ENCODE measurements around the gene NT5E.
"Not testable (repeated sequence)": the region's sequence is repeated elsewhere in the genome, so short reads cannot be mapped to it uniquely, and the experiment has no call there.

NT5E gene

GRCh38 chr6:85516168-85516567, 66.3 kb downstream of the NT5E start:
- no peak overlapping the region for H3K4me3 ChIP-seq (ENCODE audit: low read depth, low read length)
- TF ChIP-seq, protein P1, sequence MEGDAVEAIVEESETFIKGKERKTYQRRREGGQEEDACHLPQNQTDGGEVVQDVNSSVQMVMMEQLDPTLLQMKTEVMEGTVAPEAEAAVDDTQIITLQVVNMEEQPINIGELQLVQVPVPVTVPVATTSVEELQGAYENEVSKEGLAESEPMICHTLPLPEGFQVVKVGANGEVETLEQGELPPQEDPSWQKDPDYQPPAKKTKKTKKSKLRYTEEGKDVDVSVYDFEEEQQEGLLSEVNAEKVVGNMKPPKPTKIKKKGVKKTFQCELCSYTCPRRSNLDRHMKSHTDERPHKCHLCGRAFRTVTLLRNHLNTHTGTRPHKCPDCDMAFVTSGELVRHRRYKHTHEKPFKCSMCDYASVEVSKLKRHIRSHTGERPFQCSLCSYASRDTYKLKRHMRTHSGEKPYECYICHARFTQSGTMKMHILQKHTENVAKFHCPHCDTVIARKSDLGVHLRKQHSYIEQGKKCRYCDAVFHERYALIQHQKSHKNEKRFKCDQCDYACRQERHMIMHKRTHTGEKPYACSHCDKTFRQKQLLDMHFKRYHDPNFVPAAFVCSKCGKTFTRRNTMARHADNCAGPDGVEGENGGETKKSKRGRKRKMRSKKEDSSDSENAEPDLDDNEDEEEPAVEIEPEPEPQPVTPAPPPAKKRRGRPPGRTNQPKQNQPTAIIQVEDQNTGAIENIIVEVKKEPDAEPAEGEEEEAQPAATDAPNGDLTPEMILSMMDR (IDR thresholded peaks at IDR 0.05; ENCODE audit: low read depth, low read length) = no peak
- DNase-seq (ENCODE audit: low read depth, low spot score) = no peak
- in situ Hi-C loops (cut with HindIII; ENCODE audit: low sequenced_read_pairs) = no loop called here

DNA sequence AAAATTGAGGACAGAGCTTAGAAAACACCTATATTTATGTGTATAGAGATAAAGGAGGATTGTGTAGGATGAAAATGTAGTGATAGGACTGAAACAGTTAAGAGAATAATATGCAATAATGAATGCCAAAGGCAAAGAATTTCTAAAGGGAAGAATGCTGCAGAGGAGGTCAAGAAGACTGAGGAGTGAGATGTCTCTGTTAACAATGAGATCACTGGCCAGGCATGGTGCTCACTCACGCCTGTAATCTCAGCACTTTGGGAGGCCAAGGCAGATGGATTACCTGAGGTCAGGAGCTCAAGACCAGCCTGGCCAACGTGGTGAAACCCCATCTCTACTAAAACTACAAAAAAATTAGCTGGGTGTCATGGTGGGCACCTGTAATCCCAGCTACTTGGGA, 74.4 kb downstream of the NT5E start:
- in situ Hi-C loops (cut with HindIII; ENCODE audit: low sequenced_read_pairs); DNase-seq (ENCODE audit: low read depth, low spot score); H3K4me3 ChIP-seq (ENCODE audit: low read depth, low read length): not testable (repeated sequence)

DNA sequence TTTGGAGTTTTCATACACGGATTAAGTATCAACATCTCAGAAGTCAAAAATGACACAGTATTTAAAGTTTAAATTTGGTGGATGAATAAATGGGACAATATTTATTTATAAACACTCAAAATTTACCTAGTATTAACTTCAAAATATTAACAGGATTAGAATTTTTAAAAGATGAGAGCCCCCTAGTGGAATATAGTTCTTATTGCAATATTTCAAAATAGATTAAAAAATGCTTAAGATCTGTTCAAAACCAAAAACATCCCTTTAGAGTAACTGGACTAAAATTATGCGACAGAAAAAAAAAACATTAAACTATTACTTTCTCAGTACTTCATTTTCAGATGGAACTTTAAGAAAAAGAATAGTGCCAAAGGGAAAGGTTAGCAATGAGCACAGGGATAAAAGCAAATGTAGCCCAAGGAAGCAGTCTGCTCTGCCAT, 87.2 kb downstream of the NT5E start:
- TF ChIP-seq, protein P1 (IDR thresholded peaks at IDR 0.05; ENCODE audit: low read depth, low read length) = peak; percentile 35
- DNase-seq (ENCODE audit: low read depth, low spot score) = peak; percentile 39
- H3K4me3 ChIP-seq (ENCODE audit: low read depth, low read length) = no peak overlapping the region
- in situ Hi-C loops (cut with HindIII; ENCODE audit: low sequenced_read_pairs) = no loop called here

- no peak for DNase-seq (ENCODE audit: low read depth, low spot score)
- in situ Hi-C loops (cut with HindIII; ENCODE audit: low sequenced_read_pairs) = no loop called here
- H3K4me3 ChIP-seq (ENCODE audit: low read depth, low read length) = no peak overlapping the region
- TF ChIP-seq, protein P1 (IDR thresholded peaks at IDR 0.05; ENCODE audit: low read depth, low read length) = no peak
These were observed 94.9 kb downstream of the NT5E start for GRCh38 chr6:85544776-85545175.
